GM12874 (cell line): ENCODE results near the gene IRF5.

Experiments
- CTCF ChIP-seq: IDR thresholded peaks from 2 replicates; pipeline ENCODE4 v1.5.1; 2011; ENCODE audit warnings: low read depth, mild to moderate bottlenecking, control low read depth, low read length, moderate library complexity; ENCODE audit not compliant: insufficient read depth

Gene IRF5

GRCh38 chr7:128935342-128935730 lies 2.4 kb upstream of the IRF5 start:
- TF ChIP-seq CTCF: no peak

- TF ChIP-seq CTCF: no peak
These were observed 929 bp upstream of the IRF5 start for GRCh38 chr7:128936798-128937197.

GRCh38 chr7:128937271-128937646 lies 468 bp upstream of the IRF5 start:
- no peak for TF ChIP-seq CTCF

- TF ChIP-seq CTCF: no peak
These were observed 882 bp downstream of the IRF5 start for GRCh38 chr7:128938544-128939074.

- no peak for TF ChIP-seq CTCF
These were observed 1.5 kb downstream of the IRF5 start for GRCh38 chr7:128939075-128939860.

GRCh38 chr7:128939861-128940410 lies 2.2 kb downstream of the IRF5 start:
- TF ChIP-seq CTCF: peak; percentile 31

- TF ChIP-seq CTCF: no peak
These were observed 3.0 kb downstream of the IRF5 start for GRCh38 chr7:128940494-128941322.
